Upper lobe of right lung (tissue), 1 donor: Measurements from ENCODE around the gene RPH3AL. TPM values are rescaled to one million over a fixed set of nuclear protein-coding genes. Genes with fewer than 3 reads are reported as not detected.
"Not testable (repeated sequence)": the region's sequence is repeated elsewhere in the genome, so short reads cannot be mapped to it uniquely, and the experiment has no call there.

Experiments
- ATAC-seq: fragments of 200-7000 bp; cut with Tn5 transposase; one replicate; pipeline ENCODE4 v1.9.1; 2020; ENCODE audit warnings: mild to moderate bottlenecking, moderate library complexity
- DNase-seq: peaks from one replicate; pipeline ENCODE4 v3.0.0-alpha.2; 2020
- H3K27ac ChIP-seq: fragments of 200-600 bp; one replicate; pipeline ENCODE4 v1.8.0; 2022
- H3K27me3 ChIP-seq: fragments of 200-600 bp; one replicate; pipeline ENCODE4 v1.8.0; 2022; ENCODE audit warnings: mild to moderate bottlenecking
- H3K36me3 ChIP-seq: fragments of 200-600 bp; one replicate; pipeline ENCODE4 v1.8.0; 2022
- H3K4me1 ChIP-seq: fragments of 200-600 bp; one replicate; pipeline ENCODE4 v1.8.0; 2022
- H3K4me3 ChIP-seq: fragments of 200-600 bp; one replicate; pipeline ENCODE4 v1.8.0; 2022; ENCODE audit warnings: mild to moderate bottlenecking
- H3K9me3 ChIP-seq: fragments of 200-600 bp; one replicate; pipeline ENCODE4 v1.8.0; 2022
- intact Hi-C: fragments of 100-400 bp; cut with DNase I; formaldehyde crosslinking; loops from one replicate; pipeline ENCODE4 v1.11.0; 2022
- total RNA-seq: library from RNA; stranded (reverse); fragmentation: NEBNext Ultra II Directional; extraction: Animal tissue kit (Norgen Biotek cat#: 25700); gene quantifications from one replicate; pipeline ENCODE4 v1.2.1, GENCODE V29; 2021
- TF ChIP-seq, protein P1 (sequence below): fragments of 200-600 bp; IDR thresholded peaks from one replicate; pipeline ENCODE4 v1.8.0; 2022; ENCODE audit warnings: antibody characterized with exemption
- donor health status: DM: no; HTN: yes; CAD: no; lungs with severe emphysema.

RPH3AL gene
- total RNA-seq, 1 donor from 2014 or later, result 33.3 TPM

DNA sequence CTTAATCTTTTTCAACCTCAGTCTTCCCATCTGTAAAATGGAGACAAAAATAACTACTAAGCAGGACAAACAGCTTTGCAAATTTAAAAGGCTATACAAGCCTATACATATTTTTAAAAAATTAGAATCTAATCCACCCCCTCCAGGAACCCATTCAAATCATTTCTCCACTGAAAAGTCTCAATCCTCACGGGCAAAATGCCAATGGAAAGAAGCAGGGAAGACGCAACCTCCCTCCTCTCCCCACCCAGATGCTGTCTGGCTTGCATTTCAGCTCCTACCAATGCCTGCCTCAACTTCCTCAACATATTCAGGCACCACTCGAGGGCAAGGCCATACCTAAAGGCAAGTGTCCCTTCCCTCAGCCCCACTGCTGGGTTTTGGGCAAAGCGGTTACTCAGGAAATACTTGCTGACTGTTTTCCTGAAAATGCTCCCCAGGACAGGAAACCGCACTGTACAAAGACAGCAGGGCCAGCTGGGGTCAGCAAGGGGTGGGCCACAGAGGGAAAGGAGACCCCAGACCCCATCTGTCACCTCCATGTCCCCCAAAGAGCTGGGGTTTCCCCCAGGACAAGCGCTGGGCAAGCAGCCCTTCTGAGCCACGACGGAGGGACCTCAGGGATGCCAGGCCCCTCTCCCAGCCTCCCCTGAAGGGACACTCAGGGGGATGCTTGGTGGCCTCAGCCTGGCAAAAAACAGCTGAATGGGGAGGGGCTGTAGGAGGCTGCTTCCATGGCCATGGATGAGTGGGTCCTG, 123.5 kb downstream of the RPH3AL start:
- intact Hi-C loops, result no loop called here
- Histone ChIP-seq H3K36me3 (no peaks in the 10 kb centered on the region), H3K4me3 (no peak overlapping the region), H3K4me1 (no peaks in the 10 kb centered on the region), H3K9me3 (no peaks in the 10 kb centered on the region), H3K27ac (no peak overlapping the region), H3K27me3 (no peaks in the 10 kb centered on the region)
- ATAC-seq (no peak), DNase-seq (no peak)
- TF ChIP-seq, protein P1, sequence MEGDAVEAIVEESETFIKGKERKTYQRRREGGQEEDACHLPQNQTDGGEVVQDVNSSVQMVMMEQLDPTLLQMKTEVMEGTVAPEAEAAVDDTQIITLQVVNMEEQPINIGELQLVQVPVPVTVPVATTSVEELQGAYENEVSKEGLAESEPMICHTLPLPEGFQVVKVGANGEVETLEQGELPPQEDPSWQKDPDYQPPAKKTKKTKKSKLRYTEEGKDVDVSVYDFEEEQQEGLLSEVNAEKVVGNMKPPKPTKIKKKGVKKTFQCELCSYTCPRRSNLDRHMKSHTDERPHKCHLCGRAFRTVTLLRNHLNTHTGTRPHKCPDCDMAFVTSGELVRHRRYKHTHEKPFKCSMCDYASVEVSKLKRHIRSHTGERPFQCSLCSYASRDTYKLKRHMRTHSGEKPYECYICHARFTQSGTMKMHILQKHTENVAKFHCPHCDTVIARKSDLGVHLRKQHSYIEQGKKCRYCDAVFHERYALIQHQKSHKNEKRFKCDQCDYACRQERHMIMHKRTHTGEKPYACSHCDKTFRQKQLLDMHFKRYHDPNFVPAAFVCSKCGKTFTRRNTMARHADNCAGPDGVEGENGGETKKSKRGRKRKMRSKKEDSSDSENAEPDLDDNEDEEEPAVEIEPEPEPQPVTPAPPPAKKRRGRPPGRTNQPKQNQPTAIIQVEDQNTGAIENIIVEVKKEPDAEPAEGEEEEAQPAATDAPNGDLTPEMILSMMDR, result no peak

DNA sequence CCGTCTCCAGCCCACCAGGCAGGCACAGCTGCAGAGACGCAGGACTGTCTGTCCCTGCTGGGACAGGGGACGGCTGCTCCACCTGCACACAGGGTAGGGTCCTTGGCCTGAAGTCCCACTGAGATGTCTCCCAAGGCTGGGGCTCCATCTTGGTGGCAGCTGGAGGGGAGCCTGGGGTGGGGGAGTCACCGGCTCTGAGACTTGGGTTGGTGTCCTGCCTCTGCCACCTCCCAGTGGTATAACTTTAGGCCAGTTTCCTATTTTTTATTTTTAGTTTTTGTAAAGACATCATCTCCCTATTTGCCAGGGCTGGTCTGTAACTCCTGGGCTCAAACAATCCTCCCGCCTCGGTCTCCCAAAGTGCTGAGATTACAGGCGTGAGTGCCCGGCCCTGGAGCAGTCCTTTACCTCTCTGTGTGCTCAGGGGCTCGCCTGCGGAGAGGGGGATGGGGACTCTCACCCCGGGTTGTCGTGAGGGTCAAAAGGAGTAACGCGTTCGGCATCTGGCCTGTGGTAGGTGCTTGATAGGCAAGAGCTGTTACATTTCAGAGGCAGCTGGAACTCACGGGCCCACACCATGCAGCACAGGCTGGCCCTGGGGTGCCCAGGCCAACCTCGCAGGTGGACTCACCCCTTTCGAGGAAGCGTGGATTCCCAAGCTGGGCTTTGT, 124.5 kb downstream of the RPH3AL start:
- H3K27ac ChIP-seq, result no peak overlapping the region
- TF ChIP-seq, protein P1, result no peak
- H3K9me3 ChIP-seq, result no peaks in the 10 kb centered on the region
- DNase-seq (peak; percentile 46), ATAC-seq (no peak)
- no peaks in the 10 kb centered on the region for H3K27me3 ChIP-seq
- no peaks in the 10 kb centered on the region for H3K36me3 ChIP-seq
- intact Hi-C loops, result no loop called here
- H3K4me3 ChIP-seq, result no peak overlapping the region
- no peaks in the 10 kb centered on the region for H3K4me1 ChIP-seq

GRCh38 chr17:227078-227945, 125.3 kb downstream of the RPH3AL start:
- H3K9me3 ChIP-seq, result no peaks in the 10 kb centered on the region
- peak; percentile 56 for DNase-seq

DNA sequence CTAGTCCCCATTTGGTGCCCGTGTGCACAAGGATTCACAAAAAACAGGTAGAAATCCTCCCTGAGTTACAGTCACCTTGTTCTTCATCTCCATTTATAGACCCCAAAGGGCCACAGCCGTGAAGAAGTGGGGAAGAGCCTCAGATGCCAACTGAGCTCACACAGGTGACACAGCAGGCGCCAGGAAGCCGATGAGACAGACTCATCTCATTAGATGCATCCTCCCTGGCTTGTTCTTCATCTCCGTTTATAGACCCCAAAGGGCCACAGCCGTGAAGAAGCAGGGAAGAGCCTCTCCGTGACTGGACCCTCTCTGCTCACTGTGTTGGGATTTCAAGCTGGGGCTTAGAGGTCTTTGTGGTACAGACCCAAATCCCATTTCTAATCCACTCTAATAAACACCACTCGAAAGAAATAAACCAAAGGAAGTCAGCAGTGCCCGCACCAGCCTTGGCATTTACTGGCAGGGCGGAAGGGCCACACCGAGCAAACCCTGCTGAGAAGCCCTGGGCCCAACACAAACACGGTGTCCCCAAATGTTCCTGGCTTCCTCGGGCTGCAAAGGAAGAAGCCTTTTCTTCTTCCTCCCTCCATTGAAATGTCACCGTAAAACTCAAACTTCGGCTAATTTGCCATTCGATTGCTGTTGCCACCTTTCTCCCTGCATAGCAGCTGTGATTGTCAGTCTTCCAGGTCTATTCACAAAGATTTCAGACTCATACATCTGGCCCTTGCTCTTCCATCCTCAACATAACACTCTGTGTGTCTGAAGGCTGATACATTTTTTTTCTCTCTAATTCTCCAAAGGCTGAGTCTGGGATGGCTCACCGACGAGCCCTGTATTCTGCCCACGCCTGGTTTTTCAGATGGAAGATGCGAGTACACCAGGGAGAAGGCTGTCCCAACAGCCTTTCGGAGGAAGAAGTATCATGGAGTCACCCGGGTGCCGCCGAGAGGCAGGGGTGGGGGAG, 126.2 kb downstream of the RPH3AL start:
- Histone ChIP-seq H3K36me3 (no peaks in the 10 kb centered on the region), H3K9me3 (no peaks in the 10 kb centered on the region), H3K4me1 (no peaks in the 10 kb centered on the region), H3K27me3 (no peaks in the 10 kb centered on the region), H3K4me3 (no peak overlapping the region), H3K27ac (no peak overlapping the region)
- TF ChIP-seq, protein P1, result no peak
- DNase-seq (peak; percentile 40), ATAC-seq (no peak)
- intact Hi-C loops, result no loop called here

More at GRCh38 chr17:227078-227945, 125.3 kb downstream of the RPH3AL start:
- H3K27me3 ChIP-seq, result no peaks in the 10 kb centered on the region
- no peak overlapping the region for H3K4me3 ChIP-seq
- intact Hi-C loops, result no loop called here
- no peaks in the 10 kb centered on the region for H3K36me3 ChIP-seq
- ATAC-seq, result no peak
- no peaks in the 10 kb centered on the region for H3K4me1 ChIP-seq
- TF ChIP-seq, protein P1, result no peak
- no peak overlapping the region for H3K27ac ChIP-seq

DNA sequence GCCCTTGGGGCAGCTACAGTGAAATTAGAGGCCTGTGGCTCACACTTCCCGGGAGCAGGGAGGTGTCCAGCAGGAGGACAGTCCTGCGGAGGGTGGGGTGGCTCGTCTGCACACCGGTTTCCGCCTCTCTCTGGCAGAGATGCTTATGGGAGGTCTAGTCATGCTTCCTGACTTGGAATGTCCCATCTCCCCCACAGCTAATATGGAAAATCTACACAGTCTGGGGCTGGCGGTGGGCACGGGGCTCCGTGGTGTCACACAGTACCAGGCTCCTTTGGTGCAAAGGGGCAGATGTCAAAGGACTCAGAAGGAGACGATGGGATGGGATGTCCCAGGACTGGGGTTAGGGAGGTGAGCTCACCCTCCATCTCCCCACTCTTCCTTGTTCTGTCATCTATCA, 127.1 kb downstream of the RPH3AL start:
- TF ChIP-seq, protein P1, result no peak
- intact Hi-C loops, result no loop called here
- H3K4me1 ChIP-seq, result no peaks in the 10 kb centered on the region
- no peaks in the 10 kb centered on the region for H3K9me3 ChIP-seq
- peak; percentile 51 for DNase-seq
- no peaks in the 10 kb centered on the region for H3K27me3 ChIP-seq
- H3K27ac ChIP-seq, result no peak overlapping the region
- ATAC-seq, result no peak
- H3K4me3 ChIP-seq, result no peak overlapping the region
- H3K36me3 ChIP-seq, result no peaks in the 10 kb centered on the region

- intact Hi-C loops, ATAC-seq, H3K36me3 ChIP-seq, H3K9me3 ChIP-seq, H3K27me3 ChIP-seq, H3K4me3 ChIP-seq, DNase-seq, H3K4me1 ChIP-seq, H3K27ac ChIP-seq: not testable (repeated sequence)
Observed at GRCh38 chr17:224576-224975, 128.0 kb downstream of the RPH3AL start.
